Naive thymus-derived CD8-positive, alpha-beta T cell (primary cell): ENCODE data around the gene AGMO. TPM values are rescaled to one million over a fixed set of nuclear protein-coding genes. Genes with fewer than 3 reads are reported as not detected.

Source experiments
- ATAC-seq, 2 donors: fragments of 150-1000 bp; cut with Tn5 transposase in 1 of 2; sonication (Bioruptor Pico), chemical (Tn5 transposase) in 1 of 2; 1 replicate in 1 of 2; 2 replicates in 1 of 2; pipeline ENCODE4 v1.10.0; 2021; ENCODE audit warnings: mild to moderate bottlenecking in 2 of 2, moderate library complexity in 2 of 2
- POLR2A ChIA-PET: fragments of 350-600 bp; sonication (Branson Sonifier 250); formaldehyde crosslinking; loops from one replicate; lab custom pipeline; 2021; ENCODE audit warnings: antibody characterized with exemption; lab: Charles Lee
- DNase-seq, 10 donors: peaks; one replicate each; pipeline versions ENCODE4 v3.0.0 to v3.0.0-alpha.2; 2020 to 2022
- H3K27ac Mint-ChIP-seq, 10 donors: one replicate each; pipeline ENCODE4 v1.8.0; 2020 to 2022; ENCODE audit warnings: mild to moderate bottlenecking in 10 of 10, mixed read lengths in 10 of 10, moderate library complexity in 4 of 10, inconsistent platforms in 1 of 10
- H3K27me3 Mint-ChIP-seq, 5 donors: one replicate each; pipeline ENCODE4 v1.8.0; 2021 to 2022; ENCODE audit warnings: mixed read lengths in 5 of 5
- H3K36me3 Mint-ChIP-seq, 3 donors: one replicate each; pipeline ENCODE4 v1.8.0; 2020 to 2022; ENCODE audit warnings: mixed read lengths in 3 of 3, mild to moderate bottlenecking in 2 of 3, inconsistent platforms in 1 of 3
- H3K4me1 Mint-ChIP-seq, 4 donors: one replicate each; pipeline ENCODE4 v1.8.0; 2021 to 2022; ENCODE audit warnings: mixed read lengths in 4 of 4
- H3K4me3 Mint-ChIP-seq, 10 donors: one replicate each; pipeline ENCODE4 v1.8.0; 2020 to 2022; ENCODE audit warnings: mild to moderate bottlenecking in 10 of 10, mixed read lengths in 10 of 10, moderate library complexity in 6 of 10, inconsistent platforms in 1 of 10
- H3K9me3 Mint-ChIP-seq, 9 donors: one replicate each; pipeline ENCODE4 v1.8.0; 2020 to 2022; ENCODE audit warnings: mixed read lengths in 9 of 9, mild to moderate bottlenecking in 3 of 9, inconsistent platforms in 1 of 9, moderate library complexity in 1 of 9
- polyA plus RNA-seq, 3 donors: library from polyadenylated mRNA; unstranded; fragments of 300-500 nt; fragmentation: Illumina TruSeq; gene quantifications; one replicate each; pipeline ENCODE4 v1.2.3, GENCODE V29; 2021
- total RNA-seq, 8 experiments: library from RNA in 2 of 8; stranded (reverse) in 2 of 8; gene quantifications; one replicate each; pipeline ENCODE4 v1.2.3 and lab custom pipeline; 2021 to 2026

Gene AGMO
- total and polyA plus RNA-seq, 5 experiments from 2014 or later: not detected

- H3K4me3 Mint-ChIP-seq: no peak overlapping the region
These were observed 165.3 kb downstream of the AGMO start for GRCh38 chr7:15396210-15397158.

DNA sequence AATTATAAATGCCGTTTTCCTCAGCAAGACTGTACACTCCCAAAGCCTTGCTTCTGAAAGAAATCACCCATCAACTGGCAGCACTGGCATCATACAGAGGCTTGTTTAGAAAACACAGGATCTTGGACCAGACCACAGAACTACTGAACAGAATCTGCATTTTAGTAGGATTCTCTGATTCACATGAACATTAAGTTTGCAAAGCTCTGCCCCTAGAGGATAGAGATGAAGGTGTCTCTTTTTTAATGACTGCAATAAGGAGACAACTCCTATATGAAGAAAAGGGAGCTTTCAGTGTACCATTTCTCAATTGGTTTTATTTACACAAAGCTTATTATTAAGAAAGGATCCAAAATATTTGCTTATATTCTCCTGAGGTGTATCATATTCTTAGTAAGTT, 172.7 kb downstream of the AGMO start:
- Mint-ChIP-seq H3K4me1 (no peaks in the 10 kb centered on the region), H3K27ac (no peak overlapping the region), H3K4me3 (no peak overlapping the region), H3K27me3 (no peaks in the 10 kb centered on the region), H3K36me3 (no peaks in the 10 kb centered on the region), H3K9me3 (peaks cover 0 to 12% (median 2%) of the 10 kb centered on the region in 9 donors)
- POLR2A ChIA-PET: no interaction called here
- ATAC-seq: no peak
- DNase-seq: no peak

More at GRCh38 chr7:15396210-15397158, 165.3 kb downstream of the AGMO start:
- no peaks in the 10 kb centered on the region for H3K27me3 Mint-ChIP-seq
- no peaks in the 10 kb centered on the region for H3K4me1 Mint-ChIP-seq
- POLR2A ChIA-PET: no interaction called here
- no peak for ATAC-seq
- no peak for DNase-seq
- H3K27ac Mint-ChIP-seq: no peak overlapping the region
- H3K9me3 Mint-ChIP-seq: peaks cover 2 to 22% (median 8%) of the 10 kb centered on the region in 9 donors
- H3K36me3 Mint-ChIP-seq: no peaks in the 10 kb centered on the region

DNA sequence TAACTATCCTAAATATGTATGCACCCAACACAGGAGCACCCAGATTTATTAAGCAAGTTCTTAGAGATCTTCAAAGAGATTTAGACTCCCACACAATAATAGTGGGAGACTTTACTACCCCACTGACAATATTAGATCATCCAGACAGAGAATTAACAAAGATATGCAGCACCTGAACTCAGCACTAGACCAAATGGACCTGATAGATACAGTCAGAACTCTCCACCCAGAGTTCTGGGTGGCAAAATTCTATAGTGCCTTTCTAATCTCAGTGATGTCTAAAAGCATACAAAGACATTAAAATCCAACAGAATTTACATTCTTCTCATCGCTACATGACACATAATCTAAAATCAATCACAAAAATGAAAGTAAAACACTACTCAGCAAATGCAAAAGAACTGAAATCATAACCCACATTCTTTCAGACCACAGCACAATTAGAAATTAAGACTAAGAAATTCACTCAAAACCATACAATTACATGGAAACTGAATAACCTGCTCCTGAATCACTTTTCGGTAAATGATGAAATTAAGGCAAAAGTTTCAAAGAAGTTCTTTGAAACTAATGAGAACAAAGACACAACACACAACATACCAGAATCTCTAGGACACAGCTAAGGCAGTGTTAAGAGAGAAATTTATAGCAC, 183.2 kb downstream of the AGMO start:
- POLR2A ChIA-PET: no interaction called here

DNA sequence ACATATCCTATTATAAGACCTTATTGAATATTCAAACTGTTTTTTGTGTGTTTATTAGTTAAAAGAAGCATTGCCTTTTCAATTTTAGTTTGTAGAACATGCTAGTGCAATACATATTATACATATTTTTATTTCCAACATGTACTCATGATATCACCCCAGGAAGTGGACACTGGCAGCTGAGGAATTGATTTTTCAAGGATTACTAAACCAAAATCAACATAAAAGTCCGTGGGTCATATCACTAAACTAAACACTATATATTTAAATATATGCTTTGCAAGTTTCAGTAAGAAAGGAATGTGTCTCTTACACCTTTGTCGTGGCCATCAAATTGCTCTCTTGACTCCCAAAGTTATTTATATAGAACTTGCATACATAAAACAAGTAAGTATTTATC, 185.2 kb downstream of the AGMO start:
- no peak for DNase-seq
- Mint-ChIP-seq H3K27me3 (no peaks in the 10 kb centered on the region), H3K36me3 (no peaks in the 10 kb centered on the region), H3K27ac (no peak overlapping the region), H3K4me1 (no peaks in the 10 kb centered on the region), H3K9me3 (peaks cover 0 to 21% (median 3%) of the 10 kb centered on the region in 9 donors), H3K4me3 (no peak overlapping the region)
- no peak for ATAC-seq
- POLR2A ChIA-PET: no interaction called here

More for the DNA sequence above, 183.2 kb downstream of the AGMO start:
- H3K4me1 Mint-ChIP-seq: no peaks in the 10 kb centered on the region
- no peak overlapping the region for H3K4me3 Mint-ChIP-seq
- H3K9me3 Mint-ChIP-seq: peaks cover 0 to 21% (median 3%) of the 10 kb centered on the region in 9 donors
- H3K27me3 Mint-ChIP-seq: no peaks in the 10 kb centered on the region
- H3K27ac Mint-ChIP-seq: no peak overlapping the region
- no peaks in the 10 kb centered on the region for H3K36me3 Mint-ChIP-seq
- DNase-seq (no peak), ATAC-seq (no peak)

DNA sequence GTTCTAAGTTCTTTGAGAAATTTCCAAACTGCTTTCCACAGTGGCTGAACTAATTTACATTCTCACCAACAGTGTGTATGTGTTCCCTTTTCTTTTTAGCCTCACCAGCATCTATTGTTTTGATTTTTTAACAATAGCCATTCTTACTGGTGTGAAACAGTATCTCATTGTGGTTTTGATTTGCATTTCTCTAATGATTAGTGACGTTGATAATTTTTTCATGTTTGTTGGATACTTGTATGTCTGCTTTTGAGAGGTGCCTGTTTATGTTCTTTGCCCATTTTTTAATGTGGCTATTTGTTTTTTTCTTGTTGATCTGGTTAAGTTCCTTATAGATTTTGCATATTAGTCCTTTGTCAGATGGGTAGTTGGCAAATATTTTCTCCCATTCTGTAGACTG, 191.4 kb downstream of the AGMO start:
- no peaks in the 10 kb centered on the region for H3K4me1 Mint-ChIP-seq
- no peak overlapping the region for H3K27ac Mint-ChIP-seq
- no peaks in the 10 kb centered on the region for H3K36me3 Mint-ChIP-seq
- no peak for ATAC-seq
- POLR2A ChIA-PET: no interaction called here
- no peak for DNase-seq
- peaks cover 0 to 24% (median 4%) of the 10 kb centered on the region in 9 donors for H3K9me3 Mint-ChIP-seq
- H3K27me3 Mint-ChIP-seq: no peaks in the 10 kb centered on the region
- H3K4me3 Mint-ChIP-seq: no peak overlapping the region

- H3K36me3 Mint-ChIP-seq: no peaks in the 10 kb centered on the region
- peaks cover 0 to 24% (median 3%) of the 10 kb centered on the region in 9 donors for H3K9me3 Mint-ChIP-seq
- H3K27me3 Mint-ChIP-seq: no peaks in the 10 kb centered on the region
- POLR2A ChIA-PET: no interaction called here
- DNase-seq (no peak), ATAC-seq (no peak)
- H3K27ac Mint-ChIP-seq: no peak overlapping the region
- H3K4me3 Mint-ChIP-seq: no peak overlapping the region
- no peaks in the 10 kb centered on the region for H3K4me1 Mint-ChIP-seq
These were observed 193.2 kb downstream of the AGMO start for GRCh38 chr7:15368653-15369052.

DNA sequence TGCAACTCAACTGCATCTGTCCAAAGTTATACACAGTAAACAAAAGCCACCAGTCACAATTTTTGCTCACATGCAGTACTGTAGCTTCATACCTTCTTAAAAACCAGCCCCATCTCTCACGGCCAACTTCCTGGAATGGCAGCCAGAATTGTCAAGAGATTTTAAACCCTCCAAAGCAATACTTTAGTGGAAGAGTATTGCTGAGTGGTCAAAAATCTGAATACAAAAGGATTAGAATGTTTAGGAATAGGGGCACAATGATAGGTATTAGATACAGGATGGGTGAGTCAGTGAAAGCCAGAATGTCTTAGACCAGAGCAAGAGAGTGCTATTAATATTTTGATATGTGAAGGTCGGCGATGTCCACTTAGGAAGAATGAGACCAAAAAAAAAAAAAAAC, 193.9 kb downstream of the AGMO start:
- H3K27ac Mint-ChIP-seq: no peak overlapping the region
- H3K9me3 Mint-ChIP-seq: peaks cover 0 to 24% (median 3%) of the 10 kb centered on the region in 9 donors
- H3K4me3 Mint-ChIP-seq: no peak overlapping the region
- no peaks in the 10 kb centered on the region for H3K36me3 Mint-ChIP-seq
- POLR2A ChIA-PET: no interaction called here
- no peaks in the 10 kb centered on the region for H3K27me3 Mint-ChIP-seq
- H3K4me1 Mint-ChIP-seq: no peaks in the 10 kb centered on the region
- DNase-seq: no peak
- no peak for ATAC-seq

DNA sequence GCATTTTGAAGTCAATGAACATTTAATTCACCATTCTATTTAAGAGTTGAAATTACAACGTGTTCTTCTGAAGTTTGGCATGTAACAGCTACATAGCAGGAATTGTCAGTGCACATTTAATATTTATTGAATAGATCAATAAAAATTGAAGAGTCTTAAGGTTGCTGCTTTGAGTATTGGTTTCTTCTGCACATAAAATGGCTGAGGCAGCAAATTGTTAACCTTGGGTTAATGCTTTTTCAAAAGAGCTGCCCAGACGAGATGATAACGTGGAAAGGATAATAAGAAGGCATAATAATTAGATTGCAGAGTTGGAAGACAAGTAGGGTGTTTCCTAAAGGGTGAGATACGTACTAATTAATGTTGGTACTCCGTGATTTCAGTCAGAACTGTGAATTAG, 203.7 kb downstream of the AGMO start:
- Mint-ChIP-seq H3K4me3 (no peak overlapping the region), H3K36me3 (no peaks in the 10 kb centered on the region), H3K9me3 (peaks cover 0 to 4% (median 0%) of the 10 kb centered on the region in 9 donors), H3K27ac (no peak overlapping the region), H3K4me1 (no peaks in the 10 kb centered on the region), H3K27me3 (no peaks in the 10 kb centered on the region)
- POLR2A ChIA-PET: no interaction called here
- no peak for ATAC-seq
- DNase-seq: no peak

- Mint-ChIP-seq H3K9me3 (peaks cover 0 to 7% (median 0%) of the 10 kb centered on the region in 9 donors), H3K27ac (no peak overlapping the region), H3K27me3 (no peaks in the 10 kb centered on the region), H3K36me3 (no peaks in the 10 kb centered on the region), H3K4me3 (no peak overlapping the region), H3K4me1 (no peaks in the 10 kb centered on the region)
- DNase-seq (no peak), ATAC-seq (no peak)
- POLR2A ChIA-PET: no interaction called here
These were observed 209.2 kb downstream of the AGMO start for GRCh38 chr7:15352421-15353206.

DNA sequence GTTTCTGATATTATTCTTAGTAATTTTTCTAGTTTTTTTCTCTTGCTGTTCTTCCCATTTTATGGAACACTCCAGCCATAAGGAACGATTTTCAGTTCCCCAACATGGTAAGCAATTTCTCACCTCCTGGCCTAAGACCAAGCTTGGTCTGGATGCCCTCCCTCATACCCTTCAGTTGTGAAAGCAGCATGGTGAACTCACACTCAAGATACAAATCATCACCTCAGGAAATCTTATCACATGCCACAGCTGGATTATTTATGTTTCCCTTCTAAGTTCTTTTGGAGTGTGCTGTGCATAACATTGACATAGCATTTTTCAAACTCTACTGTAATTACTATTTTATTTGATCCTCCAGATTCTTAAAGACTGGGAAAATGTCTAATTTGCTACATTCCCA, 216.6 kb downstream of the AGMO start:
- Mint-ChIP-seq H3K36me3 (no peaks in the 10 kb centered on the region), H3K9me3 (peaks cover 0 to 7% (median 4%) of the 10 kb centered on the region in 9 donors), H3K27ac (no peak overlapping the region), H3K4me3 (no peak overlapping the region), H3K4me1 (no peaks in the 10 kb centered on the region), H3K27me3 (no peaks in the 10 kb centered on the region)
- DNase-seq (no peak), ATAC-seq (no peak)
- POLR2A ChIA-PET: no interaction called here

DNA sequence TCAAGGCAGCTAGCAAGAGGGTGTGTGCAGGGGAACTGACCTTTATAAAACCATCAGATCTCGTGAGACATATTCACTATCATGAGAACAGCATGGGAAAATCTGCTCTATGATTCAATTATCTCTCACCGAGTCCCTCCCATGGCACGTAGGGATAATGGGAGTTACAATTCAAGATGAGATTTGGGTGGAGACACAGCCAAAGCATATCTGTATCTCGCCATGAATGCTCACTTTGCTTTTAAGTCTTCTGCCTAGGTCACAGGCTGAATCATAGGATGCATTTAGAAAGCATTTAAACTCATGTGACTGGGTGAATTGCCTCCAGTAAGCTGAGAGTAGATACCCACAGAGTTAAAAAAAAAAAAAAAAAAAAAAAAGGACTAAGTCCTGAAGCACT, 220.0 kb downstream of the AGMO start:
- Mint-ChIP-seq H3K4me1 (no peaks in the 10 kb centered on the region), H3K36me3 (no peaks in the 10 kb centered on the region), H3K27me3 (no peaks in the 10 kb centered on the region), H3K9me3 (peaks cover 0 to 16% (median 4%) of the 10 kb centered on the region in 9 donors), H3K4me3 (no peak overlapping the region), H3K27ac (no peak overlapping the region)
- no peak for ATAC-seq
- POLR2A ChIA-PET: no interaction called here
- DNase-seq: no peak

- H3K36me3 Mint-ChIP-seq: no peaks in the 10 kb centered on the region
- no peak for ATAC-seq
- H3K4me1 Mint-ChIP-seq: no peaks in the 10 kb centered on the region
- peaks cover 0 to 11% (median 2%) of the 10 kb centered on the region in 9 donors for H3K9me3 Mint-ChIP-seq
- no peak overlapping the region for H3K4me3 Mint-ChIP-seq
- no peak overlapping the region for H3K27ac Mint-ChIP-seq
- POLR2A ChIA-PET: no interaction called here
- no peaks in the 10 kb centered on the region for H3K27me3 Mint-ChIP-seq
- DNase-seq: no peak
These were observed 225.7 kb downstream of the AGMO start for GRCh38 chr7:15336146-15336545.

DNA sequence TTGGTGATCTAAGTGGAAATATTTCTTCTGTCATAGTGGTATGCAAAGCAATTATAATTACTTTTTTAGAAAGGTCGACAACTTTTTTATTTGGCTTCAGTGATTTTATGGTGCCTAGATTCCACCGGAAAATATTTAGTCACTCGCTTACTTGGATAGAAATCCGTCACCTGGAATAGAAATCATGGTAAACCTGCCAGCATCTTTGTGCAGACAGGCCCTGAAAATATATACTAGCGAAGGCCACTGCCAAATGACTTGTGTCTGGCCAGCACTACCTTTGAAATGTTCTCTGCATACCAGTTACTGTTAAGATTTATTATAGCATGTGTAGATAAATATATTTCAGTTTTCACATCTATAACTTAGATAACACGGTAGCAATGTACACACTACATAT, 226.4 kb downstream of the AGMO start:
- H3K27me3 Mint-ChIP-seq: no peaks in the 10 kb centered on the region
- H3K27ac Mint-ChIP-seq: no peak overlapping the region
- no peaks in the 10 kb centered on the region for H3K4me1 Mint-ChIP-seq
- H3K36me3 Mint-ChIP-seq: no peaks in the 10 kb centered on the region
- DNase-seq (no peak), ATAC-seq (no peak)
- POLR2A ChIA-PET: no interaction called here
- peaks cover 0 to 9% (median 1%) of the 10 kb centered on the region in 9 donors for H3K9me3 Mint-ChIP-seq
- no peak overlapping the region for H3K4me3 Mint-ChIP-seq
